Caki2 (cell line): ENCODE measurements around the gene MBNL1. TPM values are rescaled to one million over a fixed set of nuclear protein-coding genes. Genes with fewer than 3 reads are reported as not detected.

Experiments used
- DNase-seq: peaks from one replicate; pipeline ENCODE4 v3.0.0-alpha.2; 2015; ENCODE audit warnings: low read depth
- in situ Hi-C: cut with HindIII; loops from 2 replicates; pipeline ENCODE4 v1.10.0; 2016; ENCODE audit warnings: low sequenced_read_pairs, low pct_unique_long_range_greater_than_20kb, mixed read lengths
- total RNA-seq: library from RNA; depleted of rRNA; stranded (reverse); fragments of >200 nt; shearing (Covaris generic); gene quantifications from 2 replicates; pipeline ENCODE4 v1.2.3, GENCODE V29; 2014; ENCODE audit warnings: low replicate concordance

MBNL1 gene
- total RNA-seq, 1 experiment from 2014 or later: 89.0 TPM

GRCh38 chr3:152269056-152269830 is 514 bp downstream of the MBNL1 start:
- peak; percentile 85 for DNase-seq
- in situ Hi-C loops: no loop called here

GRCh38 chr3:152269831-152270734 is 1.4 kb downstream of the MBNL1 start:
- in situ Hi-C loops: no loop called here
- peak; percentile 84 for DNase-seq

- DNase-seq: no peak
- in situ Hi-C loops: no loop called here
Observed at GRCh38 chr3:152270937-152271336, 2.2 kb downstream of the MBNL1 start.

GRCh38 chr3:152271501-152272236 is 2.9 kb downstream of the MBNL1 start:
- no peak for DNase-seq
- in situ Hi-C loops: no loop called here

GRCh38 chr3:152272771-152273242 is 4.1 kb downstream of the MBNL1 start:
- in situ Hi-C loops: no loop called here
- peak; percentile 69 for DNase-seq

GRCh38 chr3:152276681-152277080 is 8.0 kb downstream of the MBNL1 start:
- in situ Hi-C loops: no loop called here
- DNase-seq: no peak

GRCh38 chr3:152277198-152277597 is 8.5 kb downstream of the MBNL1 start:
- in situ Hi-C loops: no loop called here
- no peak for DNase-seq

GRCh38 chr3:152278756-152279427 is 10.2 kb downstream of the MBNL1 start:
- in situ Hi-C loops: no loop called here

GRCh38 chr3:152279479-152279878 is 10.8 kb downstream of the MBNL1 start:
- in situ Hi-C loops: no loop called here
- no peak for DNase-seq

More at GRCh38 chr3:152278756-152279427, 10.2 kb downstream of the MBNL1 start:
- no peak for DNase-seq

- DNase-seq: no peak
- in situ Hi-C loops: no loop called here
Observed at GRCh38 chr3:152280539-152280938, 11.8 kb downstream of the MBNL1 start.

- in situ Hi-C loops: no loop called here
- DNase-seq: no peak
Observed at GRCh38 chr3:152281133-152281713, 12.5 kb downstream of the MBNL1 start.

GRCh38 chr3:152282813-152283212 is 14.1 kb downstream of the MBNL1 start:
- in situ Hi-C loops: no loop called here

GRCh38 chr3:152283492-152284381 is 15.0 kb downstream of the MBNL1 start:
- no peak for DNase-seq
- in situ Hi-C loops: no loop called here

More at GRCh38 chr3:152282813-152283212, 14.1 kb downstream of the MBNL1 start:
- no peak for DNase-seq

- in situ Hi-C loops: no loop called here
- DNase-seq: no peak
Observed at GRCh38 chr3:152284906-152285305, 16.2 kb downstream of the MBNL1 start.

- in situ Hi-C loops: no loop called here
- no peak for DNase-seq
Observed at GRCh38 chr3:152285509-152285908, 16.8 kb downstream of the MBNL1 start.

- in situ Hi-C loops: no loop called here
- no peak for DNase-seq
Observed at GRCh38 chr3:152287898-152288576, 19.3 kb downstream of the MBNL1 start.
